ENCODE measurements around the gene MGAT4D. TPM values are rescaled to one million over a fixed set of nuclear protein-coding genes. Genes with fewer than 3 reads are reported as not detected.
A peak's percentile ranks its signal among the peaks of the same experiment; 100 is the strongest.
"Not testable (repeated sequence)": the region's sequence is repeated elsewhere in the genome, so short reads cannot be mapped to it uniquely, and the experiment has no call there.

Gene MGAT4D
- total RNA-seq = not detected

- no peak for DNase-seq
- H3K36me3 Mint-ChIP-seq (ENCODE audit: insufficient read depth) = no peaks in the 10 kb centered on the region
- H3K9me3 Mint-ChIP-seq = no peaks in the 10 kb centered on the region
- peaks cover 8% of the 10 kb centered on the region for H3K4me1 Mint-ChIP-seq (ENCODE audit: low read depth)
- peaks cover 61% of the 10 kb centered on the region for H3K27me3 Mint-ChIP-seq (ENCODE audit: low read depth)
- peak within 1 kb of the TSS; percentile 31 for H3K4me3 Mint-ChIP-seq
- peak; percentile 58 to 69 for ATAC-seq
Measured at GRCh38 chr4:140497747-140498636, at the start of gene MGAT4D. Gene MGAT4D (minus strand): TSS chr4:140498293. CDS start chr4:140498222, 71 bp downstream.

DNA sequence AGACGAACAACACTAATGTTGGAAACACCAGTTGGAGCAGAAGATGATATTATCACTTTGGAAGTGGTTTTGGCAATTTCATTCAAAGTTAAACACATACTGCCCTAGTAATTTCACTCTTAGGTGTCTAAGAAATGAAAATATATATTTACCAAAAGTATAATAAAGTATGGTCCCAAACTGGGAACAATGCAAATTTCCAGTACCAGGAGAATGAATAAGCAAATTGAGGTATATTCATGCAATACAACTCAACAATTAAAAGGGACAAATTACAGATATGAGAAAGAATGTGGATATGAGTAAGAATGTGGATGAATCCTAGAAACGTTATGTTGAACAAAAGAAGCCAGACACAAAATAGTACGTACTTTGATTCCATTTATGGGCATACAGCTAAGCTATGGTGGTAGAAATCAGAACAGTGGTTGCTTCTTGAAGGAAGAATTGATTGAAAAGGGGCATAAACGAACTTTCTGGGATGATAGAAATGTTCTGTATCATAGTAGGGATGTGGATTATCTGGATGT lies 35.9 kb upstream of the MGAT4D start:
- no peak overlapping the region for H3K4me3 Mint-ChIP-seq
- no peaks in the 10 kb centered on the region for H3K9me3 Mint-ChIP-seq
- no peak for DNase-seq
- ATAC-seq = no peak
- H3K4me1 Mint-ChIP-seq (ENCODE audit: low read depth) = peaks cover 3% of the 10 kb centered on the region
- H3K36me3 Mint-ChIP-seq (ENCODE audit: insufficient read depth) = peaks cover 26% of the 10 kb centered on the region
- H3K27me3 Mint-ChIP-seq (ENCODE audit: low read depth) = no peaks in the 10 kb centered on the region

GRCh38 chr4:140529434-140529833 lies 31.3 kb upstream of the MGAT4D start:
- no peak for DNase-seq
- Mint-ChIP-seq H3K4me1 (ENCODE audit: low read depth) (peaks cover 18% of the 10 kb centered on the region), H3K36me3 (ENCODE audit: insufficient read depth) (peaks cover 25% of the 10 kb centered on the region), H3K27me3 (ENCODE audit: low read depth) (no peaks in the 10 kb centered on the region), H3K4me3 (no peak overlapping the region), H3K9me3 (no peaks in the 10 kb centered on the region)
- ATAC-seq = no peak

- peak; percentile 100 for ATAC-seq
- Mint-ChIP-seq H3K36me3 (ENCODE audit: insufficient read depth) (peaks cover 12% of the 10 kb centered on the region), H3K27me3 (ENCODE audit: low read depth) (no peaks in the 10 kb centered on the region), H3K4me1 (ENCODE audit: low read depth) (peaks cover 25% of the 10 kb centered on the region), H3K4me3 (peak within 1 kb of the TSS; percentile 88), H3K9me3 (no peaks in the 10 kb centered on the region)
- peak; percentile 97 for DNase-seq
Measured at GRCh38 chr4:140523857-140524742, 26.0 kb upstream of the MGAT4D start, which contains the start of gene ELMOD2. Gene ELMOD2 (plus strand): TSS chr4:140524168. CDS start chr4:140525429, 1,261 bp downstream.

- Mint-ChIP-seq H3K27me3 (ENCODE audit: low read depth) (no peaks in the 10 kb centered on the region), H3K4me1 (ENCODE audit: low read depth) (peaks cover 25% of the 10 kb centered on the region), H3K9me3 (no peaks in the 10 kb centered on the region), H3K36me3 (ENCODE audit: insufficient read depth) (peaks cover 11% of the 10 kb centered on the region), H3K4me3 (peak overlapping the region; percentile 88)
- DNase-seq = no peak
- ATAC-seq = no peak
Measured at GRCh38 chr4:140523370-140523856, 25.3 kb upstream of the MGAT4D start.

- Mint-ChIP-seq H3K9me3 (no peaks in the 10 kb centered on the region), H3K4me1 (ENCODE audit: low read depth) (no peaks in the 10 kb centered on the region), H3K4me3 (no peak overlapping the region), H3K36me3 (ENCODE audit: insufficient read depth) (no peaks in the 10 kb centered on the region), H3K27me3 (ENCODE audit: low read depth) (peaks cover 16% of the 10 kb centered on the region)
- DNase-seq (no peak), ATAC-seq (no peak)
Measured at GRCh38 chr4:140515423-140515822, 17.3 kb upstream of the MGAT4D start.

GRCh38 chr4:140513765-140514164 lies 15.7 kb upstream of the MGAT4D start:
- H3K36me3 Mint-ChIP-seq (ENCODE audit: insufficient read depth); H3K9me3 Mint-ChIP-seq; ATAC-seq; H3K4me1 Mint-ChIP-seq (ENCODE audit: low read depth); DNase-seq; H3K4me3 Mint-ChIP-seq: not testable (repeated sequence)
- H3K27me3 Mint-ChIP-seq (ENCODE audit: low read depth) = peaks cover 31% of the 10 kb centered on the region

DNA sequence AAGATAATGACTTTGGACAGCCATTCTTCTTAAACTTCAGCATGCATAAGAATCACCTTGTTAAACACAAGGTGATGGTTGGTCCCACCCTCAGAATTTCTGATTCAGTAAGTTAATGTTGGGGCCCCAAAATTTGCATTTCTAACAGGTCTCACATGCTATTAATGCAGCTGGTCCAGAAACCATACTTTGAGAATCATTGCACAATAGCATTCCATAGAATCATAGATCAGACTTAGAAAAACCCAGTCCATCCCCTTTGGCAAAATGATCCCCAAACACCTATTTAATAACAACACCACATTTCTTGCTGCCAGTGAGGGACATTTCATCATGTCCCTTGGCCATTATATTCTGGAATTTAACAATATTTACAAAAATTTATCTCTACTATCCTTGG lies 6.2 kb upstream of the MGAT4D start:
- H3K4me1 Mint-ChIP-seq (ENCODE audit: low read depth) = no peaks in the 10 kb centered on the region
- H3K4me3 Mint-ChIP-seq = no peak overlapping the region
- DNase-seq (no peak), ATAC-seq (no peak)
- H3K36me3 Mint-ChIP-seq (ENCODE audit: insufficient read depth) = no peaks in the 10 kb centered on the region
- H3K27me3 Mint-ChIP-seq (ENCODE audit: low read depth) = peaks cover 41% of the 10 kb centered on the region
- no peaks in the 10 kb centered on the region for H3K9me3 Mint-ChIP-seq

- DNase-seq (no peak), ATAC-seq (no peak)
- H3K27me3 Mint-ChIP-seq (ENCODE audit: low read depth) = peaks cover 54% of the 10 kb centered on the region
- H3K9me3 Mint-ChIP-seq = no peaks in the 10 kb centered on the region
- no peak overlapping the region for H3K4me3 Mint-ChIP-seq
- H3K36me3 Mint-ChIP-seq (ENCODE audit: insufficient read depth) = no peaks in the 10 kb centered on the region
- peaks cover 8% of the 10 kb centered on the region for H3K4me1 Mint-ChIP-seq (ENCODE audit: low read depth)
Measured at GRCh38 chr4:140499391-140499790, 1.3 kb upstream of the MGAT4D start.

- Mint-ChIP-seq H3K27me3 (ENCODE audit: low read depth) (peaks cover 61% of the 10 kb centered on the region), H3K36me3 (ENCODE audit: insufficient read depth) (no peaks in the 10 kb centered on the region), H3K4me3 (peak overlapping the region; percentile 7), H3K4me1 (ENCODE audit: low read depth) (peaks cover 8% of the 10 kb centered on the region), H3K9me3 (no peaks in the 10 kb centered on the region)
- DNase-seq (no peak), ATAC-seq (no peak)
Measured at GRCh38 chr4:140497405-140497746, 717 bp downstream of the MGAT4D start.

GRCh38 chr4:140485939-140486338 lies 12.2 kb downstream of the MGAT4D start:
- no peak for DNase-seq
- Mint-ChIP-seq H3K4me1 (ENCODE audit: low read depth) (no peaks in the 10 kb centered on the region), H3K4me3 (no peak overlapping the region), H3K9me3 (peaks cover 9% of the 10 kb centered on the region), H3K36me3 (ENCODE audit: insufficient read depth) (no peaks in the 10 kb centered on the region), H3K27me3 (ENCODE audit: low read depth) (peaks cover 7% of the 10 kb centered on the region)
- ATAC-seq = no peak

- H3K9me3 Mint-ChIP-seq = peaks cover 9% of the 10 kb centered on the region
Measured at GRCh38 chr4:140483445-140483844, 14.6 kb downstream of the MGAT4D start.

DNA sequence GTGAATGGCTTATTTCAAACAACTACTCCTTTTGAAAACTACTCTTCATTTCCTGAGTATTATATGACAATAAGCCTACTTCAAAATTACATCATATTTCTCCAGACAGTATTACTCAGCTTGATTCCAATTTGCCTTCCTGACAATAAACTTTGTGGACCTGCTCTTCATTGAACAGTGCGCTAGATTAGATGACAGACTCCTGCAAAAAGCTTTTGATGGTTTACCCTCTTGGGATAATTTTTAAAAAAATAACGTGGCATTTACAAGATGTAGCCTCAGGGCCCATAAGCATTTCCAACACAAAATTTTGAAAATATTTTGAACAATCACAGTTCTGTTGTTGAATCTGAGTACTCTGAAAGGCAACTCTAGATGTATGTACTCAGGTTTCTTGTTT lies 25.9 kb downstream of the MGAT4D start:
- Mint-ChIP-seq H3K4me1 (ENCODE audit: low read depth) (no peaks in the 10 kb centered on the region), H3K9me3 (no peaks in the 10 kb centered on the region), H3K4me3 (no peak overlapping the region), H3K36me3 (ENCODE audit: insufficient read depth) (no peaks in the 10 kb centered on the region), H3K27me3 (ENCODE audit: low read depth) (peaks cover 19% of the 10 kb centered on the region)
- ATAC-seq (no peak), DNase-seq (no peak)

More at GRCh38 chr4:140483445-140483844, 14.6 kb downstream of the MGAT4D start:
- no peaks in the 10 kb centered on the region for H3K4me1 Mint-ChIP-seq (ENCODE audit: low read depth)
- no peak for DNase-seq
- H3K36me3 Mint-ChIP-seq (ENCODE audit: insufficient read depth) = no peaks in the 10 kb centered on the region
- no peak for ATAC-seq
- no peak overlapping the region for H3K4me3 Mint-ChIP-seq
- H3K27me3 Mint-ChIP-seq (ENCODE audit: low read depth) = peaks cover 10% of the 10 kb centered on the region

All from activated T-cell treated with anti-CD3 and anti-CD28 coated beads, Interleukin-2, amount 50 U/mL, for 4 hours (primary cell).